Measurements from ENCODE around the gene CACNA1C. TPM values are rescaled to one million over a fixed set of nuclear protein-coding genes. Genes with fewer than 3 reads are reported as not detected.

Gene CACNA1C
- total and polyA plus RNA-seq, 2 donors (not counting 1 experiment from before 2014, with no cell fraction given): 0.01 to 0.02 TPM

DNA sequence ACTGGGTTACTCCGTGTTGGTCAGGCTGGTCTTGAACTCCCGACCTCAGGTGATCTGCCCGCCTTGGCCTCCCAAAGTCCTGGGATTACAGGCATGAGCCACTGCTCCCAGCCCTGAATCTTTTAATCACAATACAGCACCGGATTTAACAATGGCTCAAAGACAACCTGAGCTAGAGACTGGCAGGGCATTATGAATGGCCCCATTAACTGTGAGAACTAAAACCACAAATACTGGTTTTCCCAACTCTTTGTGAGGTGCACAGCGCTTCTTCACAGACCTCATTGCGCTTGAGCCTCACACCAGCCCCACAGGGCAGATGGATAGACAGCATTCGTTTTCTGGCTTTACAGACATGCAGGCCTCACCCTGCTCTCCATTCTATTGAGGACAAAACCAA lies 634.9 kb downstream of the CACNA1C start:
- H3K4me3 Mint-ChIP-seq: no peak overlapping the region
- Histone ChIP-seq H3K27me3 (replicated peaks in 1 of 4; ENCODE audit: control extremely low read depth in 1 of 4, control insufficient read depth in 3 of 4, insufficient read depth in 4 of 4, low read length in 3 of 4) (no peaks in the 10 kb centered on the region), H3K4me1 (ENCODE audit: control insufficient read depth in 2 of 2, insufficient read depth in 2 of 2, low read length in 2 of 2) (peaks cover 8 to 16% of the 10 kb centered on the region in 2 donors), H3K36me3 (replicated peaks in 1 of 2; ENCODE audit: control extremely low read depth in 1 of 2, control insufficient read depth in 1 of 2, extremely low read depth in 1 of 2, insufficient read depth in 2 of 2, low read length in 1 of 2) (no peaks in the 10 kb centered on the region), H3K9ac (ENCODE audit: low read length) (no peak overlapping the region), H3K4me2 (replicated peaks; ENCODE audit: low read depth, low read length, poor library complexity, severe bottlenecking) (no peak overlapping the region), H2AFZ (ENCODE audit: insufficient read depth, low read depth, low read length, poor library complexity, severe bottlenecking) (no peak overlapping the region), H3K4me3 (ENCODE audit: control extremely low read depth in 1 of 5, extremely low read depth in 1 of 5, insufficient read depth in 1 of 5, low read depth in 2 of 5, low read length in 4 of 5) (no peak overlapping the region), H3K9me3 (ENCODE audit: control extremely low read depth in 1 of 3, control insufficient read depth in 2 of 3, insufficient read depth in 1 of 3, low read length in 2 of 3) (no peaks in the 10 kb centered on the region), H4K20me1 (ENCODE audit: control insufficient read depth, insufficient read depth, low read length, poor library complexity, severe bottlenecking) (no peaks in the 10 kb centered on the region), H3K79me2 (ENCODE audit: control insufficient read depth, insufficient read depth, low read length) (no peaks in the 10 kb centered on the region), H3K27ac (ENCODE audit: low read length in 2 of 2) (no peak overlapping the region)
- CTCF ChIA-PET: no interaction called here
- no peak overlapping the region for H3K27ac Mint-ChIP-seq
- POLR2A ChIA-PET: no interaction called here
- DNase-seq (no peak), ATAC-seq (ENCODE audit: low read depth) (no peak)
- H3K27me3 Mint-ChIP-seq: peaks cover 9% of the 10 kb centered on the region
- no peaks in the 10 kb centered on the region for H3K9me3 Mint-ChIP-seq (ENCODE audit: insufficient read depth)
- intact Hi-C loops (cut with micrococcal nuclease): no loop called here
- H3K4me1 Mint-ChIP-seq: peaks cover 22% of the 10 kb centered on the region
- no peak for TF ChIP-seq EZH2 (IDR thresholded peaks at IDR 0.05; ENCODE audit: borderline replicate concordance, insufficient read depth, low read depth, low read length, poor library complexity, severe bottlenecking)
- TF ChIP-seq CTCF (IDR thresholded peaks at IDR 0.05): no peak
- 91% methylated on average over 7 of the region's 7 CpGs for WGBS (ENCODE audit: insufficient coverage)

- Histone ChIP-seq H3K9me3 (ENCODE audit: control extremely low read depth in 1 of 3, control insufficient read depth in 2 of 3, insufficient read depth in 1 of 3, low read length in 2 of 3) (no peaks in the 10 kb centered on the region), H3K27me3 (replicated peaks in 1 of 4; ENCODE audit: control extremely low read depth in 1 of 4, control insufficient read depth in 3 of 4, insufficient read depth in 4 of 4, low read length in 3 of 4) (no peaks in the 10 kb centered on the region), H3K4me1 (ENCODE audit: control insufficient read depth in 2 of 2, insufficient read depth in 2 of 2, low read length in 2 of 2) (peaks cover 10 to 20% of the 10 kb centered on the region in 2 donors), H3K4me3 (ENCODE audit: control extremely low read depth in 1 of 5, extremely low read depth in 1 of 5, insufficient read depth in 1 of 5, low read depth in 2 of 5, low read length in 4 of 5) (no peak overlapping the region), H3K79me2 (ENCODE audit: control insufficient read depth, insufficient read depth, low read length) (no peaks in the 10 kb centered on the region), H3K9ac (ENCODE audit: low read length) (no peak overlapping the region), H3K4me2 (replicated peaks; ENCODE audit: low read depth, low read length, poor library complexity, severe bottlenecking) (no peak overlapping the region), H2AFZ (ENCODE audit: insufficient read depth, low read depth, low read length, poor library complexity, severe bottlenecking) (no peak overlapping the region), H4K20me1 (ENCODE audit: control insufficient read depth, insufficient read depth, low read length, poor library complexity, severe bottlenecking) (no peaks in the 10 kb centered on the region), H3K36me3 (replicated peaks in 1 of 2; ENCODE audit: control extremely low read depth in 1 of 2, control insufficient read depth in 1 of 2, extremely low read depth in 1 of 2, insufficient read depth in 2 of 2, low read length in 1 of 2) (no peaks in the 10 kb centered on the region), H3K27ac (ENCODE audit: low read length in 2 of 2) (no peak overlapping the region)
- no peak for ATAC-seq (ENCODE audit: low read depth)
- no peak for TF ChIP-seq EZH2 (IDR thresholded peaks at IDR 0.05; ENCODE audit: borderline replicate concordance, insufficient read depth, low read depth, low read length, poor library complexity, severe bottlenecking)
- no peak for TF ChIP-seq CTCF (IDR thresholded peaks at IDR 0.05)
- no peak for DNase-seq
- ChIA-PET CTCF (no interaction called here), POLR2A (no interaction called here)
- peaks cover 9% of the 10 kb centered on the region for H3K27me3 Mint-ChIP-seq
- intact Hi-C loops (cut with micrococcal nuclease): no loop called here
- H3K9me3 Mint-ChIP-seq (ENCODE audit: insufficient read depth): no peaks in the 10 kb centered on the region
- WGBS (ENCODE audit: insufficient coverage): 96% methylated on average over 20 of the region's 20 CpGs
- H3K4me3 Mint-ChIP-seq: no peak overlapping the region
- H3K27ac Mint-ChIP-seq: no peak overlapping the region
- peaks cover 27% of the 10 kb centered on the region for H3K4me1 Mint-ChIP-seq
Measured at GRCh38 chr12:2688381-2688931, 635.7 kb downstream of the CACNA1C start.

All from B cell (primary cell).